HFFc6 (cell line): ENCODE measurements around the gene ZNF831. TPM values are rescaled to one million over a fixed set of nuclear protein-coding genes. Genes with fewer than 3 reads are reported as not detected.

Source experiments
- DNase-seq: peaks from one replicate; pipeline ENCODE4 v3.0.0-alpha.2; 2018
- H3K27ac Mint-ChIP-seq: 2 replicates; pipeline ENCODE4 v1.8.0; 2020; ENCODE audit warnings: mild to moderate bottlenecking, mixed read lengths
- H3K27me3 Mint-ChIP-seq: 2 replicates; pipeline ENCODE4 v1.8.0; 2021; ENCODE audit warnings: mild to moderate bottlenecking, moderate library complexity, mixed read lengths; ENCODE audit not compliant: insufficient read depth
- H3K36me3 Mint-ChIP-seq: 2 replicates; pipeline ENCODE4 v1.8.0; 2021; ENCODE audit warnings: low read depth, mixed read lengths
- H3K4me1 Mint-ChIP-seq: 2 replicates; pipeline ENCODE4 v1.8.0; 2020; ENCODE audit warnings: low read depth, mixed read lengths
- H3K4me3 Mint-ChIP-seq: 2 replicates; pipeline ENCODE4 v1.8.0; 2020; ENCODE audit warnings: mild to moderate bottlenecking, moderate library complexity, mixed read lengths
- H3K9me3 Mint-ChIP-seq: 2 replicates; pipeline ENCODE4 v1.8.0; 2020; ENCODE audit warnings: mild to moderate bottlenecking, mixed read lengths
- CTCF ChIP-seq: fragments of 200-600 bp; sonication (generic); IDR thresholded peaks from 2 replicates; pipeline ENCODE4 v1.5.0; 2021; ENCODE audit warnings: antibody characterized with exemption, mild to moderate bottlenecking
- total RNA-seq, 6 experiments: library from RNA; stranded (reverse); fragmentation: NEBNext Ultra II Directional; extraction: Animal tissue kit (Norgen Biotek cat#: 25700); gene quantifications; 2 replicates in 1 of 6; 3 replicates in 5 of 6; pipeline ENCODE4 v1.2.3, GENCODE V29; 2021

The ZNF831 gene
- total RNA-seq, 6 experiments from 2014 or later: not detected

- no peak for DNase-seq
- Mint-ChIP-seq H3K4me3 (no peak overlapping the region), H3K9me3 (peaks cover 6% of the 10 kb centered on the region; the same call in 1 of the 2 replicates), H3K4me1 (no peaks in the 10 kb centered on the region), H3K27me3 (peaks cover 11% of the 10 kb centered on the region), H3K36me3 (no peaks in the 10 kb centered on the region), H3K27ac (no peak overlapping the region)
- no peak for TF ChIP-seq CTCF
These were observed 41.7 kb upstream of the ZNF831 start for GRCh38 chr20:59121714-59122565.

GRCh38 chr20:59122566-59122919, 41.1 kb upstream of the ZNF831 start:
- no peak for DNase-seq
- Mint-ChIP-seq H3K36me3 (no peaks in the 10 kb centered on the region), H3K4me1 (no peaks in the 10 kb centered on the region), H3K4me3 (no peak overlapping the region), H3K9me3 (peaks cover 6% of the 10 kb centered on the region; the same call in 1 of the 2 replicates), H3K27ac (no peak overlapping the region), H3K27me3 (peaks cover 13% of the 10 kb centered on the region)
- TF ChIP-seq CTCF: no peak

- no peaks in the 10 kb centered on the region for H3K4me1 Mint-ChIP-seq
- no peak for TF ChIP-seq CTCF
- peaks cover 6% of the 10 kb centered on the region; the same call in 1 of the 2 replicates for H3K9me3 Mint-ChIP-seq
- no peak for DNase-seq
- H3K4me3 Mint-ChIP-seq: no peak overlapping the region
- no peak overlapping the region for H3K27ac Mint-ChIP-seq
- H3K36me3 Mint-ChIP-seq: no peaks in the 10 kb centered on the region
- H3K27me3 Mint-ChIP-seq: peaks cover 13% of the 10 kb centered on the region
These were observed 40.5 kb upstream of the ZNF831 start for GRCh38 chr20:59123011-59123677.

GRCh38 chr20:59123678-59124255, 39.9 kb upstream of the ZNF831 start:
- DNase-seq: no peak
- no peaks in the 10 kb centered on the region for H3K4me1 Mint-ChIP-seq
- peaks cover 10% of the 10 kb centered on the region; the same call in 1 of the 2 replicates for H3K9me3 Mint-ChIP-seq
- no peak overlapping the region for H3K4me3 Mint-ChIP-seq
- no peaks in the 10 kb centered on the region for H3K36me3 Mint-ChIP-seq
- no peak overlapping the region for H3K27ac Mint-ChIP-seq
- peaks cover 13% of the 10 kb centered on the region for H3K27me3 Mint-ChIP-seq
- TF ChIP-seq CTCF: no peak

- no peak for DNase-seq
- no peaks in the 10 kb centered on the region for H3K4me1 Mint-ChIP-seq
These were observed 39.2 kb upstream of the ZNF831 start for GRCh38 chr20:59124296-59125029.

More at GRCh38 chr20:59124296-59125029, 39.2 kb upstream of the ZNF831 start:
- Mint-ChIP-seq H3K27ac (no peak overlapping the region), H3K9me3 (peaks cover 10% of the 10 kb centered on the region; the same call in 1 of the 2 replicates), H3K27me3 (peaks cover 13% of the 10 kb centered on the region), H3K36me3 (no peaks in the 10 kb centered on the region), H3K4me3 (no peak overlapping the region)
- TF ChIP-seq CTCF: no peak
